Kidney tubule cell (primary cell): ENCODE results near the gene CPB2.

Experiments
- DNase-seq: peaks from one replicate; pipeline ENCODE4 v3.0.0-alpha.2; 2018; ENCODE audit warnings: low spot score

The CPB2 gene

GRCh38 chr13:46104868-46105267 is at the start of gene CPB2:
TSS of gene CPB2 (minus strand) at chr13:46105033. CDS start at chr13:46105009, 24 bp downstream.
- no peak for DNase-seq

GRCh38 chr13:46154136-46154801 is 49.4 kb upstream of the CPB2 start:
- no peak for DNase-seq

- no peak for DNase-seq
Observed at GRCh38 chr13:46152627-46153328, 47.9 kb upstream of the CPB2 start.

- no peak for DNase-seq
Observed at GRCh38 chr13:46150134-46150693, 45.4 kb upstream of the CPB2 start.

GRCh38 chr13:46149272-46150133 is 44.7 kb upstream of the CPB2 start:
- DNase-seq, result peak; percentile 64

- DNase-seq, result peak; percentile 9
Observed at GRCh38 chr13:46146898-46147297, 42.1 kb upstream of the CPB2 start.

GRCh38 chr13:46145950-46146349 is 41.1 kb upstream of the CPB2 start:
- no peak for DNase-seq

- DNase-seq, result no peak
Observed at GRCh38 chr13:46145135-46145534, 40.3 kb upstream of the CPB2 start.

GRCh38 chr13:46143184-46143701 is 38.4 kb upstream of the CPB2 start:
- DNase-seq, result no peak

- DNase-seq, result no peak
Observed at GRCh38 chr13:46142776-46143175, 37.9 kb upstream of the CPB2 start.

- no peak for DNase-seq
Observed at GRCh38 chr13:46140044-46140443, 35.2 kb upstream of the CPB2 start.

- no peak for DNase-seq
Observed at GRCh38 chr13:46137627-46138317, 32.9 kb upstream of the CPB2 start.

- DNase-seq, result no peak
Observed at GRCh38 chr13:46136688-46137087, 31.9 kb upstream of the CPB2 start.

- peak; percentile 60 for DNase-seq
Observed at GRCh38 chr13:46134961-46135522, 30.2 kb upstream of the CPB2 start.

GRCh38 chr13:46134494-46134893 is 29.7 kb upstream of the CPB2 start:
- no peak for DNase-seq

- no peak for DNase-seq
Observed at GRCh38 chr13:46132109-46132508, 27.3 kb upstream of the CPB2 start.

GRCh38 chr13:46131705-46132104 is 26.9 kb upstream of the CPB2 start:
- no peak for DNase-seq

- DNase-seq, result no peak
Observed at GRCh38 chr13:46129955-46130618, 25.3 kb upstream of the CPB2 start.

GRCh38 chr13:46129124-46129523 is 24.3 kb upstream of the CPB2 start:
- DNase-seq, result no peak

- DNase-seq, result no peak
Observed at GRCh38 chr13:46127358-46128023, 22.7 kb upstream of the CPB2 start.
